ENCODE data around the gene SPATA24.
"Not testable (repeated sequence)": the region's sequence is repeated elsewhere in the genome, so short reads cannot be mapped to it uniquely, and the experiment has no call there.

The SPATA24 gene

GRCh38 chr5:139410121-139410992 is 6.5 kb upstream of the SPATA24 start:
- Mint-ChIP-seq H3K4me1 (ENCODE audit: low read depth) (peaks cover 36% of the 10 kb centered on the region), H3K27ac (no peak overlapping the region), H3K9me3 (no peaks in the 10 kb centered on the region), H3K36me3 (ENCODE audit: low read depth) (peaks cover 33% of the 10 kb centered on the region), H3K4me3 (no peak overlapping the region), H3K27me3 (no peaks in the 10 kb centered on the region)
- DNase-seq, result no peak

GRCh38 chr5:139409116-139409515 is 5.2 kb upstream of the SPATA24 start:
- not testable (repeated sequence) for DNase-seq, H3K9me3 Mint-ChIP-seq, H3K4me3 Mint-ChIP-seq, H3K27ac Mint-ChIP-seq, H3K27me3 Mint-ChIP-seq
- Mint-ChIP-seq H3K4me1 (ENCODE audit: low read depth) (peaks cover 32% of the 10 kb centered on the region), H3K36me3 (ENCODE audit: low read depth) (peaks cover 24% of the 10 kb centered on the region)

GRCh38 chr5:139408191-139408590 is 4.3 kb upstream of the SPATA24 start:
- DNase-seq, result no peak
- Mint-ChIP-seq H3K27me3 (no peaks in the 10 kb centered on the region), H3K36me3 (ENCODE audit: low read depth) (peaks cover 20% of the 10 kb centered on the region), H3K4me1 (ENCODE audit: low read depth) (peaks cover 29% of the 10 kb centered on the region), H3K4me3 (no peak overlapping the region), H3K27ac (no peak overlapping the region), H3K9me3 (no peaks in the 10 kb centered on the region)

- H3K36me3 Mint-ChIP-seq (ENCODE audit: low read depth), result peaks cover 13% of the 10 kb centered on the region
- H3K27me3 Mint-ChIP-seq, result no peaks in the 10 kb centered on the region
- peaks cover 29% of the 10 kb centered on the region for H3K4me1 Mint-ChIP-seq (ENCODE audit: low read depth)
- H3K9me3 Mint-ChIP-seq, result no peaks in the 10 kb centered on the region
- no peak overlapping the region for H3K27ac Mint-ChIP-seq
- no peak for DNase-seq
- H3K4me3 Mint-ChIP-seq, result no peak overlapping the region
These were observed 3.6 kb upstream of the SPATA24 start for GRCh38 chr5:139407517-139407916.

- Mint-ChIP-seq H3K4me1 (ENCODE audit: low read depth) (peaks cover 30% of the 10 kb centered on the region), H3K9me3 (no peaks in the 10 kb centered on the region), H3K36me3 (ENCODE audit: low read depth) (peaks cover 9% of the 10 kb centered on the region), H3K27ac (no peak overlapping the region), H3K4me3 (no peak overlapping the region), H3K27me3 (no peaks in the 10 kb centered on the region)
- DNase-seq, result no peak
These were observed 3.1 kb upstream of the SPATA24 start for GRCh38 chr5:139406963-139407362.

- no peaks in the 10 kb centered on the region for H3K9me3 Mint-ChIP-seq
- H3K4me1 Mint-ChIP-seq (ENCODE audit: low read depth), result peaks cover 36% of the 10 kb centered on the region
- H3K36me3 Mint-ChIP-seq (ENCODE audit: low read depth), result peaks cover 10% of the 10 kb centered on the region
- H3K27me3 Mint-ChIP-seq, result no peaks in the 10 kb centered on the region
- H3K4me3 Mint-ChIP-seq, result peak overlapping the region; percentile 85
- peak overlapping the region; percentile 99 for H3K27ac Mint-ChIP-seq
- DNase-seq, result no peak
These were observed 573 bp upstream of the SPATA24 start for GRCh38 chr5:139404484-139404840.

- Mint-ChIP-seq H3K27me3 (no peaks in the 10 kb centered on the region), H3K36me3 (ENCODE audit: low read depth) (peaks cover 14% of the 10 kb centered on the region), H3K9me3 (no peaks in the 10 kb centered on the region), H3K4me1 (ENCODE audit: low read depth) (peaks cover 40% of the 10 kb centered on the region), H3K27ac (peak overlapping the region; percentile 99), H3K4me3 (peak overlapping the region; percentile 85)
- no peak for DNase-seq
These were observed 487 bp downstream of the SPATA24 start for GRCh38 chr5:139403418-139403786.

- Mint-ChIP-seq H3K27me3 (no peaks in the 10 kb centered on the region), H3K4me3 (peak overlapping the region; percentile 85), H3K36me3 (ENCODE audit: low read depth) (peaks cover 17% of the 10 kb centered on the region), H3K27ac (peak overlapping the region; percentile 99), H3K9me3 (no peaks in the 10 kb centered on the region), H3K4me1 (ENCODE audit: low read depth) (peaks cover 38% of the 10 kb centered on the region)
- DNase-seq, result no peak
These were observed 1.2 kb downstream of the SPATA24 start for GRCh38 chr5:139402561-139403158.

GRCh38 chr5:139401546-139401945 is 2.3 kb downstream of the SPATA24 start:
- H3K36me3 Mint-ChIP-seq (ENCODE audit: low read depth), result peaks cover 23% of the 10 kb centered on the region
- peaks cover 40% of the 10 kb centered on the region for H3K4me1 Mint-ChIP-seq (ENCODE audit: low read depth)
- DNase-seq, result no peak
- H3K9me3 Mint-ChIP-seq, result no peaks in the 10 kb centered on the region
- H3K27ac Mint-ChIP-seq, result no peak overlapping the region
- no peaks in the 10 kb centered on the region for H3K27me3 Mint-ChIP-seq
- H3K4me3 Mint-ChIP-seq, result no peak overlapping the region

GRCh38 chr5:139399501-139400121 is 4.3 kb downstream of the SPATA24 start:
- Mint-ChIP-seq H3K36me3 (ENCODE audit: low read depth) (peaks cover 33% of the 10 kb centered on the region), H3K27me3 (no peaks in the 10 kb centered on the region), H3K27ac (peak overlapping the region; percentile 71), H3K9me3 (no peaks in the 10 kb centered on the region), H3K4me3 (no peak overlapping the region), H3K4me1 (ENCODE audit: low read depth) (peaks cover 42% of the 10 kb centered on the region)
- DNase-seq, result no peak

GRCh38 chr5:139397921-139398320 is 6.0 kb downstream of the SPATA24 start:
- H3K4me3 Mint-ChIP-seq, result no peak overlapping the region
- H3K4me1 Mint-ChIP-seq (ENCODE audit: low read depth), result peaks cover 37% of the 10 kb centered on the region
- no peak overlapping the region for H3K27ac Mint-ChIP-seq
- peaks cover 36% of the 10 kb centered on the region for H3K36me3 Mint-ChIP-seq (ENCODE audit: low read depth)
- H3K9me3 Mint-ChIP-seq, result no peaks in the 10 kb centered on the region
- no peaks in the 10 kb centered on the region for H3K27me3 Mint-ChIP-seq
- no peak for DNase-seq

GRCh38 chr5:139396691-139397090 is 7.2 kb downstream of the SPATA24 start:
- Mint-ChIP-seq H3K4me1 (ENCODE audit: low read depth) (peaks cover 35% of the 10 kb centered on the region), H3K36me3 (ENCODE audit: low read depth) (peaks cover 41% of the 10 kb centered on the region), H3K27ac (peak overlapping the region; percentile 39), H3K4me3 (no peak overlapping the region), H3K9me3 (no peaks in the 10 kb centered on the region), H3K27me3 (no peaks in the 10 kb centered on the region)
- DNase-seq, result no peak

- no peaks in the 10 kb centered on the region for H3K9me3 Mint-ChIP-seq
- H3K27ac Mint-ChIP-seq, result no peak overlapping the region
- peaks cover 44% of the 10 kb centered on the region for H3K36me3 Mint-ChIP-seq (ENCODE audit: low read depth)
- DNase-seq, result no peak
- H3K4me3 Mint-ChIP-seq, result peak overlapping the region; percentile 67
- H3K4me1 Mint-ChIP-seq (ENCODE audit: low read depth), result peaks cover 42% of the 10 kb centered on the region
- no peaks in the 10 kb centered on the region for H3K27me3 Mint-ChIP-seq
These were observed 7.8 kb downstream of the SPATA24 start for GRCh38 chr5:139395844-139396640.
